Naive thymus-derived CD4-positive, alpha-beta T cell (primary cell): Measurements from ENCODE around the gene FABP3. TPM values are rescaled to one million over a fixed set of nuclear protein-coding genes. Genes with fewer than 3 reads are reported as not detected.
A peak's percentile ranks its signal among the peaks of the same experiment; 100 is the strongest.

Experiments used
- ATAC-seq: fragments of 150-1000 bp; cut with Tn5 transposase; 2 replicates; pipeline ENCODE4 v1.10.0; 2021; ENCODE audit warnings: mild to moderate bottlenecking, moderate library complexity
- CTCF ChIA-PET: fragments of 350-600 bp; sonication (Branson Sonifier 250); formaldehyde crosslinking; loops from one replicate; lab custom pipeline; 2021; ENCODE audit warnings: antibody characterized with exemption; lab: Charles Lee
- POLR2A ChIA-PET: fragments of 350-600 bp; sonication (Branson Sonifier 250); formaldehyde crosslinking; loops from one replicate; lab custom pipeline; 2021; ENCODE audit warnings: antibody characterized with exemption, inconsistent platforms; lab: Charles Lee
- DNase-seq, 9 donors: peaks; one replicate each; pipeline versions ENCODE4 v3.0.0 to v3.0.0-alpha.2; 2020 to 2022; ENCODE audit warnings: mixed read lengths in 1 of 9
- H3K27ac ChIP-seq: one replicate; pipeline ENCODE4 v1.7.0; 2013; ENCODE audit warnings: mild to moderate bottlenecking, low read depth, low read length, moderate library complexity
- H3K27me3 ChIP-seq, 2 donors: one replicate each; pipeline ENCODE4 v1.7.0; 2013; ENCODE audit warnings: low read length in 2 of 2, mild to moderate bottlenecking in 2 of 2, moderate library complexity in 2 of 2; ENCODE audit not compliant: control insufficient read depth in 2 of 2, insufficient read depth in 2 of 2
- H3K36me3 ChIP-seq, 3 experiments: 1 replicate in 2 of 3; 2 replicates in 1 of 3; pipeline ENCODE4 v1.7.0; 2013; ENCODE audit warnings: low read length in 3 of 3, mild to moderate bottlenecking in 3 of 3, moderate library complexity in 1 of 3; ENCODE audit not compliant: insufficient read depth in 3 of 3, control insufficient read depth in 2 of 3
- H3K4me1 ChIP-seq, 2 donors: one replicate each; pipeline ENCODE4 v1.7.0; 2013; ENCODE audit warnings: low read length in 2 of 2, mild to moderate bottlenecking in 2 of 2, moderate library complexity in 1 of 2; ENCODE audit not compliant: control insufficient read depth in 2 of 2, insufficient read depth in 2 of 2
- H3K4me3 ChIP-seq: 2 replicates; pipeline ENCODE4 v1.7.0; 2013; ENCODE audit warnings: mild to moderate bottlenecking, low read length
- H3K9me3 ChIP-seq, 3 experiments: 1 replicate in 2 of 3; 2 replicates in 1 of 3; pipeline ENCODE4 v1.7.0; 2013; ENCODE audit warnings: low read length in 3 of 3; ENCODE audit not compliant: control insufficient read depth in 2 of 3
- H3K27ac Mint-ChIP-seq, 9 donors: one replicate each; pipeline ENCODE4 v1.8.0; 2020 to 2022; ENCODE audit warnings: mixed read lengths in 9 of 9, mild to moderate bottlenecking in 8 of 9, moderate library complexity in 5 of 9, inconsistent platforms in 2 of 9
- H3K27me3 Mint-ChIP-seq, 5 donors: one replicate each; pipeline ENCODE4 v1.8.0; 2021 to 2022; ENCODE audit warnings: mixed read lengths in 5 of 5, mild to moderate bottlenecking in 1 of 5
- H3K36me3 Mint-ChIP-seq, 5 donors: one replicate each; pipeline ENCODE4 v1.8.0; 2020 to 2022; ENCODE audit warnings: mixed read lengths in 5 of 5, mild to moderate bottlenecking in 3 of 5, inconsistent platforms in 1 of 5
- H3K4me1 Mint-ChIP-seq, 7 donors: one replicate each; pipeline ENCODE4 v1.8.0; 2020 to 2022; ENCODE audit warnings: mixed read lengths in 7 of 7, mild to moderate bottlenecking in 3 of 7, inconsistent platforms in 1 of 7
- H3K4me3 Mint-ChIP-seq, 10 donors: one replicate each; pipeline ENCODE4 v1.8.0; 2020 to 2022; ENCODE audit warnings: mild to moderate bottlenecking in 10 of 10, mixed read lengths in 10 of 10, moderate library complexity in 6 of 10, inconsistent platforms in 2 of 10
- H3K9me3 Mint-ChIP-seq, 11 donors: one replicate each; pipeline ENCODE4 v1.8.0; 2020 to 2022; ENCODE audit warnings: mixed read lengths in 11 of 11, mild to moderate bottlenecking in 4 of 11, inconsistent platforms in 1 of 11, moderate library complexity in 1 of 11
- intact Hi-C, 2 donors: fragments of 100-400 bp; cut with micrococcal nuclease; formaldehyde crosslinking; loops; one replicate each; pipeline ENCODE4 v1.15.1; 2023
- polyA plus RNA-seq, 2 donors: library from polyadenylated mRNA; unstranded; fragments of 300-500 nt; fragmentation: Illumina TruSeq; gene quantifications; one replicate each; pipeline ENCODE4 v1.2.3, GENCODE V29; 2021
- total RNA-seq, 6 experiments: library from RNA in 5 of 6; stranded (reverse) in 5 of 6; gene quantifications; 1 replicate in 5 of 6; 2 replicates in 1 of 6; pipeline ENCODE4 v1.2.3 and lab custom pipeline; 2021 to 2026

FABP3 gene
- total and polyA plus RNA-seq, 7 experiments from 2014 or later, result 0.67 TPM; not detected in 6

DNA sequence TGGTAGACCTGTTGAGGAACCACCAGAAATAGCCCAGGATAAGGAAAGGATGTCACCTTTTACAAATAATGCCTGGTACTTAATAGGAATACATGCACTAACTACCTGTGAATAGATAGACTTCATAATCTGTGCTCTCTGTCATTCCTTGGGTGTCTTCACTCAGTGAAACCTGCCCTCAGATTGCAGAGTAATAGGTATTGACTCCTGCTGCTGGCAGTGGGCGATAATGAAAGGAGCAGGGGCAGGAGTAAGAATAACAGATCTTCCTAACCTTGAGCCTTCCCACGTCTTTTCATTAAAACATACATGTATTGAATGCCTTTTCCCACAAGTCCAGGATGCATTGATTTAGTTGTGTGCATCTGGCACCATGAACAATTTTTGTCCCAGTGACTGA is 16.4 kb downstream of the FABP3 start:
- no peak overlapping the region for H3K27ac Mint-ChIP-seq
- Histone ChIP-seq H3K27ac (no peak overlapping the region), H3K36me3 (peaks cover 0 to 46% (median 0%) of the 10 kb centered on the region in 3 experiments), H3K4me1 (no peaks in the 10 kb centered on the region), H3K27me3 (no peaks in the 10 kb centered on the region), H3K9me3 (no peaks in the 10 kb centered on the region), H3K4me3 (no peak overlapping the region)
- H3K27me3 Mint-ChIP-seq, result no peaks in the 10 kb centered on the region
- H3K4me1 Mint-ChIP-seq, result peaks cover 0 to 2% (median 0%) of the 10 kb centered on the region in 7 donors
- H3K36me3 Mint-ChIP-seq, result peaks cover 8 to 63% (median 30%) of the 10 kb centered on the region in 5 donors
- ATAC-seq (no peak), DNase-seq (no peak)
- no peaks in the 10 kb centered on the region for H3K9me3 Mint-ChIP-seq
- no peak overlapping the region for H3K4me3 Mint-ChIP-seq
- ChIA-PET POLR2A (no interaction called here), CTCF (no interaction called here)
- intact Hi-C loops, result no loop called here

DNA sequence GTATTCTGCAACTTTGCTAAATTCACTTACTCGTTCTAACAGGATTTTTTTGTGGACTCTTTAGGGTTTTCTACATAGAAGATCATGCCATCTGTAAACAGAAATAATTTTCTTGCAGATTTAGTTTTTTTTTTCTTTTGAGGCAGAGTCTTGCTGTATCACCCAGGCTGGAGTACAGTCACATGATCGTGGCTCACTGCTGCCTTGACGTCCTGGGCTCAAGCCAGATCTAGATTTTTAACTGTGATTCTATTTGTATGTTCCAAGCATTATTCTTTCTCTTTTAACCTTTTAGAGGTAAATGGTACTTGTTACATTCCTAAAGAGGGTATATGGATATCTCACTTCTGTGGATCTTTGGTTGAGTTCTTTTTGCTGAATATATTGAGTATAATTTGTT is 18.6 kb downstream of the FABP3 start:
- DNase-seq (no peak), ATAC-seq (no peak)
- no peak overlapping the region for H3K27ac Mint-ChIP-seq
- intact Hi-C loops, result no loop called here
- H3K4me3 Mint-ChIP-seq, result no peak overlapping the region
- no peaks in the 10 kb centered on the region for H3K9me3 ChIP-seq
- H3K9me3 Mint-ChIP-seq, result no peaks in the 10 kb centered on the region
- peaks cover 14 to 64% (median 41%) of the 10 kb centered on the region in 5 donors for H3K36me3 Mint-ChIP-seq
- H3K4me1 Mint-ChIP-seq, result peaks cover 0 to 3% (median 0%) of the 10 kb centered on the region in 7 donors
- no peaks in the 10 kb centered on the region for H3K4me1 ChIP-seq
- ChIA-PET CTCF (no interaction called here), POLR2A (no interaction called here)
- H3K4me3 ChIP-seq, result no peak overlapping the region
- peaks cover 0 to 47% (median 0%) of the 10 kb centered on the region in 3 experiments for H3K36me3 ChIP-seq
- no peak overlapping the region for H3K27ac ChIP-seq
- H3K27me3 Mint-ChIP-seq, result no peaks in the 10 kb centered on the region
- H3K27me3 ChIP-seq, result no peaks in the 10 kb centered on the region

- H3K36me3 Mint-ChIP-seq, result peaks cover 4 to 62% (median 30%) of the 10 kb centered on the region in 5 donors
- H3K36me3 ChIP-seq, result peaks cover 2 to 60% (median 8%) of the 10 kb centered on the region in 3 experiments
- peak overlapping the region in 1 of 9 donors; percentile 4 for H3K27ac Mint-ChIP-seq
- ATAC-seq (no peak), DNase-seq (no peak)
- ChIA-PET CTCF (no interaction called here), POLR2A (no interaction called here)
- H3K9me3 Mint-ChIP-seq, result no peaks in the 10 kb centered on the region
- H3K27me3 Mint-ChIP-seq, result no peaks in the 10 kb centered on the region
- H3K4me1 ChIP-seq, result no peaks in the 10 kb centered on the region
- no peak overlapping the region for H3K27ac ChIP-seq
- no peak overlapping the region for H3K4me3 ChIP-seq
- no peak overlapping the region for H3K4me3 Mint-ChIP-seq
- no peaks in the 10 kb centered on the region for H3K27me3 ChIP-seq
- intact Hi-C loops, result no loop called here
- H3K4me1 Mint-ChIP-seq, result peaks cover 0 to 3% (median 0%) of the 10 kb centered on the region in 7 donors
- H3K9me3 ChIP-seq, result no peaks in the 10 kb centered on the region
Observed at GRCh38 chr1:31348449-31348848, 24.4 kb downstream of the FABP3 start.

GRCh38 chr1:31346785-31347184 is 26.1 kb downstream of the FABP3 start:
- H3K27ac ChIP-seq, result no peak overlapping the region
- DNase-seq, result no peak
- no peaks in the 10 kb centered on the region for H3K27me3 ChIP-seq
- Mint-ChIP-seq H3K9me3 (no peaks in the 10 kb centered on the region), H3K27me3 (no peaks in the 10 kb centered on the region), H3K27ac (no peak overlapping the region), H3K4me3 (no peak overlapping the region), H3K36me3 (peaks cover 4 to 55% (median 24%) of the 10 kb centered on the region in 5 donors), H3K4me1 (peaks cover 0 to 3% (median 0%) of the 10 kb centered on the region in 7 donors)
- ATAC-seq, result no peak
- no peak overlapping the region for H3K4me3 ChIP-seq
- ChIA-PET CTCF (no interaction called here), POLR2A (no interaction called here)
- H3K4me1 ChIP-seq, result no peaks in the 10 kb centered on the region
- H3K36me3 ChIP-seq, result peaks cover 2 to 49% (median 8%) of the 10 kb centered on the region in 3 experiments
- no peaks in the 10 kb centered on the region for H3K9me3 ChIP-seq
- intact Hi-C loops, result no loop called here

GRCh38 chr1:31345635-31346034 is 27.2 kb downstream of the FABP3 start:
- H3K27me3 Mint-ChIP-seq, result no peaks in the 10 kb centered on the region
- H3K36me3 Mint-ChIP-seq, result peaks cover 4 to 51% (median 19%) of the 10 kb centered on the region in 5 donors
- ChIA-PET CTCF (no interaction called here), POLR2A (no interaction called here)
- Histone ChIP-seq H3K9me3 (no peaks in the 10 kb centered on the region), H3K4me3 (no peak overlapping the region), H3K27me3 (no peaks in the 10 kb centered on the region), H3K4me1 (no peaks in the 10 kb centered on the region), H3K27ac (no peak overlapping the region), H3K36me3 (peaks cover 2 to 38% (median 8%) of the 10 kb centered on the region in 3 experiments)
- DNase-seq (no peak), ATAC-seq (no peak)
- peak overlapping the region in 2 of 9 donors; percentile 31 to 35 for H3K27ac Mint-ChIP-seq
- H3K9me3 Mint-ChIP-seq, result no peaks in the 10 kb centered on the region
- H3K4me1 Mint-ChIP-seq, result peaks cover 0 to 1% (median 0%) of the 10 kb centered on the region in 7 donors
- intact Hi-C loops, result no loop called here
- H3K4me3 Mint-ChIP-seq, result no peak overlapping the region

- H3K27ac ChIP-seq, result no peak overlapping the region
- ChIA-PET CTCF (no interaction called here), POLR2A (no interaction called here)
- H3K27me3 ChIP-seq, result no peaks in the 10 kb centered on the region
- H3K9me3 ChIP-seq, result no peaks in the 10 kb centered on the region
- H3K4me3 Mint-ChIP-seq, result no peak overlapping the region
- H3K36me3 ChIP-seq, result peaks cover 2 to 39% (median 8%) of the 10 kb centered on the region in 3 experiments
- H3K4me1 Mint-ChIP-seq, result peaks cover 0 to 1% (median 0%) of the 10 kb centered on the region in 7 donors
- H3K4me1 ChIP-seq, result no peaks in the 10 kb centered on the region
- no peak overlapping the region for H3K4me3 ChIP-seq
- DNase-seq (no peak), ATAC-seq (no peak)
- peaks cover 4 to 50% (median 18%) of the 10 kb centered on the region in 5 donors for H3K36me3 Mint-ChIP-seq
- no peaks in the 10 kb centered on the region for H3K27me3 Mint-ChIP-seq
- intact Hi-C loops, result no loop called here
- no peaks in the 10 kb centered on the region for H3K9me3 Mint-ChIP-seq
- H3K27ac Mint-ChIP-seq, result peak overlapping the region in 1 of 9 donors; percentile 11
Observed at GRCh38 chr1:31344503-31344902, 28.4 kb downstream of the FABP3 start.
